IPS DF 6.9 (cell line): ENCODE measurements around the gene XCR1.

Experiments used
- DNase-seq: peaks from one replicate; pipeline ENCODE4 v3.0.0-alpha.2; 2013; ENCODE audit warnings: low read depth, low spot score
- H3K27ac ChIP-seq: one replicate; pipeline ENCODE4 v1.5.1; 2013; ENCODE audit warnings: low read length, control low read depth
- H3K27me3 ChIP-seq: 2 replicates; pipeline ENCODE4 v1.6.1; 2013; ENCODE audit warnings: mild to moderate bottlenecking, low read length; ENCODE audit not compliant: control insufficient read depth, insufficient read depth
- H3K36me3 ChIP-seq: 2 replicates; pipeline ENCODE4 v1.6.1; 2013; ENCODE audit warnings: low read length; ENCODE audit not compliant: control insufficient read depth, insufficient read depth
- H3K4me1 ChIP-seq: 2 replicates; pipeline ENCODE4 v1.6.1; 2013; ENCODE audit warnings: low read length; ENCODE audit not compliant: control insufficient read depth, insufficient read depth
- H3K4me3 ChIP-seq: 2 replicates; pipeline ENCODE4 v1.5.1; 2013; ENCODE audit warnings: mild to moderate bottlenecking, low read length
- H3K9me3 ChIP-seq: 2 replicates; pipeline ENCODE4 v1.6.1; 2013; ENCODE audit warnings: low read length, inconsistent platforms; ENCODE audit not compliant: control insufficient read depth, insufficient read depth
- WGBS: extraction: QIAGEN DNeasy Blood & Tissue Kit; methylation state at CpG from one replicate; pipeline ENCODE4 v1.1.7; 2013; ENCODE audit warnings: mixed read lengths, missing lambda C conversion rate; ENCODE audit not compliant: insufficient read length, insufficient coverage; 5-methylcytosine and 5-hydroxymethylcytosine counted together

Gene XCR1

DNA sequence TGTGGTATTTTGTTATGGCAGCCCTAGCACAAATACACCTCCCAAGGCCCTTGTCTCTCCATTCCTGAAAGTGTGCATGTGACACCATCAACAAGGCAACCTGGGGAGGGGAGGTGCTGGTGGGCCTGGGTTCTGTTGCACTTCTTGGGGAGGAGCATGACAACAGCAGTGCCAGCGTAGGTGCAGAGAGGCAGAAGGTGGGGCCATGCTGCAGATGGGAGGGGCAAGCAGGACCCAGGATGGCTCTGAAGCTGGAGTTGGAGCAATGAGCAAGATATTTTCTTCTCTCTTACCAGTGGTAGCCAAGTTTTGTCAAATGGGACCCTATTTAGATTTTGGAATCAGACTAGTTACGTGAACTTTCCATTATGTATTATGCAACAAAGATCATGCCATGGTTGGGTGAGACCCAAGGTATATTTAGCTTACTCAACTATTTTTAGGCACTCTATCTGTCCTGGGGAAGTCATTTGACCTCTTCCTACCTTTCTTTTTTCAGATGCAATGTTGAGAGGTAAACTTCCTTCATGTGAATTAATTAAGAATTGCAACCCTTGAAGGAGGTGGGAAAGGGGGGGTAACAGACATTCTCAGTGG is 35.1 kb downstream of the XCR1 start:
- Histone ChIP-seq H3K36me3 (no peaks in the 10 kb centered on the region), H3K27me3 (no peaks in the 10 kb centered on the region), H3K27ac (no peak overlapping the region), H3K4me1 (peaks cover 6% of the 10 kb centered on the region), H3K4me3 (no peak overlapping the region), H3K9me3 (no peaks in the 10 kb centered on the region)
- no CpG with 5 or more reads among the region's 2 CpGs for WGBS
- DNase-seq: no peak

DNA sequence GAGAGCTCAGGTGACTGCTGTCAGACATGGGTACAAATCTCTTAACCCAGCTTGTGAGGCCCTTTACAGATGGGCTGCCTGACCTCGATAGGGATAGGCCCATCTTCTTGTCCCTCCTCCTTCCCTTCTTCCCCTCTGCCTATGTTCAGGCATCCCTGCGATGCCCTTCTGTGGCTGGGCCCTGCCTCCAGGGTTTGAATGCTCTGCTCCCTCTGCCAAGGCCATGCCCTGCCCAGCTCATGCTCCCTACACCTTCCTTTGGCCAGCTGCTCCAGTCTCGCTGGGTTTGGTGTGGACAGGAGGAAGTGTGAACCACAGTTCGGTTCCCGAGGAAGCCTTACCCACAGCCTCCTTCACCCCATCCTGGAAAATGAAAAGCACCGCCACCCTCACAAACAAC is 35.9 kb downstream of the XCR1 start:
- no peak for DNase-seq
- no peaks in the 10 kb centered on the region for H3K27me3 ChIP-seq
- H3K9me3 ChIP-seq: no peaks in the 10 kb centered on the region
- H3K4me3 ChIP-seq: no peak overlapping the region
- H3K4me1 ChIP-seq: peaks cover 6% of the 10 kb centered on the region
- H3K27ac ChIP-seq: no peak overlapping the region
- H3K36me3 ChIP-seq: no peaks in the 10 kb centered on the region
- WGBS: no CpG with 5 or more reads among the region's 6 CpGs

DNA sequence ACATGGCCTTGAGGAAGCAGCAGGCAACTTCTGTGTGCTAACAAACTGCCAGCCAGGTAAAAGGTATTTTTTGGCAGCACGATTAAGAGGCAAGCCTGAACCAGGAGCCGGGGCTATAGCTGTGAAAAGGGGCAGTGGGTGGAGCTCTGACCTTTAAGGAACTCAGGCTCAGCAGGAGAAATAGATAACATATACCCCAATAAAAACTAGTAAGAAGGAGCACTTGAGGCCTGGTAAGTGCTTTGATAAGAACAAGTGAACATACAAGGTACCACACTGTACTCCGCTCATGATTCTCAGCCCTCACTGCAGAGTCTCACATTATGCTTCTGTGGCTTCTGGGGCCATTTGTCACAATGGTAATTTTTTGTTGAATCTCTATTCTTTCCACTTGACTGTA is 37.1 kb downstream of the XCR1 start:
- DNase-seq: no peak
- Histone ChIP-seq H3K27me3 (no peaks in the 10 kb centered on the region), H3K27ac (no peak overlapping the region), H3K36me3 (no peaks in the 10 kb centered on the region), H3K4me3 (no peak overlapping the region), H3K4me1 (peaks cover 6% of the 10 kb centered on the region), H3K9me3 (no peaks in the 10 kb centered on the region)
- WGBS: no CpG with 5 or more reads among the region's 3 CpGs

DNA sequence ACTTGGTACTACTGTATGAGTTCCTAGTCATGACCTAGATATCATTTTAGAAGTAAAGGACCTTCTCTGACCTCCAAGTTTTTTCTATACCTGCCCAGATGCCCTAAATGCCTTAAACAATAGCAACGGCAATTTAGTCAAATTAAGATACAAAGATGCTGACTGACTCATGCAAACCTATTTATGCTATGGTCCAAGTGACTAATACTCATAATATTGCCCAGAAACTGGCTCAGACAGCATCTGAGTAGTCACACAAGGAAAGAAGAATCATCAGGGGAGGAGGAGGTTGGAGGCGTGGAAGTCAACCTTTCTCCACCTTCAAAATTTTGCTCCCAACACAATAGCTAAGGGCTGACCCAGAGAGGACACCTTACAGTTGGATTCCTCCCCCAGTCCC is 38.5 kb downstream of the XCR1 start:
- WGBS: no CpG with 5 or more reads among the region's 2 CpGs
- Histone ChIP-seq H3K9me3 (no peaks in the 10 kb centered on the region), H3K36me3 (peaks cover 7% of the 10 kb centered on the region), H3K27me3 (no peaks in the 10 kb centered on the region), H3K4me3 (no peak overlapping the region), H3K4me1 (peaks cover 4% of the 10 kb centered on the region), H3K27ac (no peak overlapping the region)
- DNase-seq: no peak

DNA sequence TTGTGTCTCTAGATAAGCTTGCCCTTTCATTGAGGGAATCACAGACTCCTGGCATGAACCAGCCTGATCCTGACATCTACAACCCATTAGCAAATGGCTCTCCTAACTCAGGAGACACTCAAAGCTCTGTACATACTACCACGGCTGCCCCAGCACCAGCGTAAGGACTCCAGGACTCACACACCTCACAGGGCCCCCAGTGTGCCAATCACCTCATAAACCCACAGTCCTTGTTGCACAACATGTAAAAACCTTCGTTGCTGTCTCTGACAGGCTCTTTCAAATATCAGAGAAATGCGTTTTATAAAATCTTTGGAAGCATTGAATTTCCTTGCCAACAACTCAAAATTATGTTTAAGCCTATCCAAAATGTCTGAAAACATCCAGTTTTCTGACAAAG is 38.9 kb downstream of the XCR1 start:
- Histone ChIP-seq H3K4me1 (peaks cover 3% of the 10 kb centered on the region), H3K9me3 (no peaks in the 10 kb centered on the region), H3K27ac (no peak overlapping the region), H3K36me3 (peaks cover 7% of the 10 kb centered on the region), H3K4me3 (no peak overlapping the region), H3K27me3 (no peaks in the 10 kb centered on the region)
- no peak for DNase-seq
- WGBS: no CpG with 5 or more reads among the region's 4 CpGs

DNA sequence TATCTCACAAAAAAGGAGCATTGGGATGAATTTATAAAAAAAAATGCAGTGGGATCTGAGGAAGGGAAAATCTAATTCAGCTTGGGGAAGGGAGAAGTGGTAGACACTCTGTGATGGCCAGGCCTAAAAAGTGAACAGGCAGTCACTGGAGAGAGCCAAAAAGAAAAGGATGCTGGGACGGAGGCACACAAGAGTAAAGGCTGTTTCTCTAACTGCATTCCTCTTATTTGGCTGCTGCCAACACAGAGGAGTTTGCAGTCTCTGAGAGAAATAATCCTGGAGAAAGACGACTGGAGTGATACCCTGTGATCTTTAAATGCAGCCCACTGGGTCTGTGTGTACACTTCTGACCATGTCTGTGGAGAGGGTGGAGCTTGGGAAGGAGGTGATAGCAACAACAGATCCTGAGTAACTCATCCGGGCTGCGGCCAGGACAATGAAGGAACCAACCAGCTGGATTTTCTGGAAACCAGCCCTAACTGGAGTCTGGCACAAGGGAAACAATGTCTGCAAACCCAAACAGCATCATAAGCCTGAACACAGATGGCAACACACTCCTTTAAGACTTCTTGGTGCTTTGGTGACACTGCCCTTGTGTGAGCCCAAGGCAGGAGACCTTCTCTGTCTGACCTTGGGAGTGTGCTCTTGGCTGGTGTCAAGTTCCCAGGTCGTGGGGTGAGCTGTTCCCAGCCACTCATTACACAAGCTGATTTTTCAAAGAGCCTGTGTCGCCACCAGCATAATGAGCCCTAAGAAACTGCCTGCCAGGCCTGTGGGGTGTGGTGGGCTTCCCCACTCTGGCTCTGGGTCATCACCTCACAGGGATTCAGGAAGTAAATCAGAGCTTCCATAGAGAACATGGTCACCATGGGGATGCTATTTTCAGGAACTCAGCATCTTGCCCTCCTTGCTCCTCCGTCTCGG is 39.7 kb downstream of the XCR1 start:
- Histone ChIP-seq H3K27ac (no peak overlapping the region), H3K4me3 (no peak overlapping the region), H3K4me1 (peaks cover 3% of the 10 kb centered on the region), H3K27me3 (no peaks in the 10 kb centered on the region), H3K9me3 (no peaks in the 10 kb centered on the region), H3K36me3 (peaks cover 11% of the 10 kb centered on the region)
- WGBS: no CpG with 5 or more reads among the region's 8 CpGs
- no peak for DNase-seq

DNA sequence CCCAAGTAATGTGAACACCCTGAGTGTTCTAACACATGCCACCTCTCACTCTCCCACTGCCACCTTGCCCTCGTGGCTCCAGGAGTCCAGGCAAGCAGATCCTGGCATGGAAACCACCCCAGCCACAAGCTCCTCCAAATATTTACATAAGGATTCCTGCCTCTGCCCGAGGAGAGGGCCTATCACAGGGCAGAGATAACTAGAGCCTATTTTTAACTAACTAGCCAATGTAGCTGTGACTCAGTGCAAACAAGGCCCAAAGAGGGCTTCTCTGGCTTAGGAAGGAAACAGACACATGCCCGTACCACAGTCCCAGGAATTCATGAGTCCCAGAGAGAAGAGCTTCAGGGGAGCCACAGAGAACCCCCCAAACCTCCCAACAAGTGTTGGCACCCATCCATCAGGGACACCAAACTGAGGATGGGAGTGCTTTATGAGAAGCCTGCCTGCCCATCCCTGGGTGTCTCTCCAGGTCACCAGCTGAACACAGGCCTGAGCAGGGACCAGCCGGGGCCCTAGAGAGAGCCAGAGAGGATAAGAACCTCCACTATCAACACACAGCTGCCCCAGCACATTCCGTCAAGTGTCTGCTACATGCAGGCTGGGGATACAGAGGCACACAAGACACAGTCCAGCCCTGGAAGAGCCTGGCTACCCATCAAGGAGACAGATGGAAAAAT is 40.8 kb downstream of the XCR1 start:
- Histone ChIP-seq H3K27me3 (no peaks in the 10 kb centered on the region), H3K4me3 (no peak overlapping the region), H3K27ac (no peak overlapping the region), H3K9me3 (no peaks in the 10 kb centered on the region), H3K36me3 (peaks cover 13% of the 10 kb centered on the region), H3K4me1 (peaks cover 3% of the 10 kb centered on the region; the same call in 1 of the 2 replicates)
- DNase-seq: no peak
- no CpG with 5 or more reads among the region's 5 CpGs for WGBS

DNA sequence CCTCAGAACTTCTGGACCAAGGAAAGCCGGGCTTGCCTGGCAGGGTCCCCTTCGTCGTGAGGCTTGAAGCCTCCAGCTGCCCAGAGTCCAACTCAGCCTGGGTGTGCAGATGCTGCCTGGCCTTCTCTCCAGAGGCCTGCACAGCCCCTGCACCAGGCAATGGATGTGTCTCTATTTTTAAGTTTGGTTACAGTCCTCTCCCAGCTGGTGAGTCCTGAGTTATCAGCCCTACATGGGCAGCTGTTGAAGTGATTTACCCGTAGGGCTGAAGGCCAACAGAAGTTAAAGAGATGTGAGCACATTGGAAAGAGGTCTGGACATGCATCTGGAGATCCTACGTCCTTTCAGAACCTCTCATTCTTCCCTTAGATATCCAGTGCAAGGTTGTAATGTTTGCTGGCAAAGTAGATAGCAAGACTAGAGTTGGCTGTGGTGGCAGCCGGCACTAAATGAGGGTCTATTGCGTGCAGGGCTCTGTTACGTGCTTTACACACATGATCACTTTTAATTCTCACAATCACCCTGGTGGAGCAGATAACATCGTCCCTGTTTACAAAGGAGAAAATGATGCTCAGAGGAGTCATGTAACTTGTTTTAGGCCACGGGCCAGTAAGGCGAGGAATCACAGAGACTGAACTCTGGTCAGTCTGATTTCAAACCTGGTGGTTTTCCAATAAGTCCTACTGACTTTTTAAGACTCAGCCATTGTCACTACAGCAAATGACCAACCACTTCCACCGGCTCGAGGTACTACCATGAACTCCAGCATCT is 41.6 kb downstream of the XCR1 start:
- H3K36me3 ChIP-seq: peaks cover 13% of the 10 kb centered on the region
- WGBS: no CpG with 5 or more reads among the region's 13 CpGs

DNA sequence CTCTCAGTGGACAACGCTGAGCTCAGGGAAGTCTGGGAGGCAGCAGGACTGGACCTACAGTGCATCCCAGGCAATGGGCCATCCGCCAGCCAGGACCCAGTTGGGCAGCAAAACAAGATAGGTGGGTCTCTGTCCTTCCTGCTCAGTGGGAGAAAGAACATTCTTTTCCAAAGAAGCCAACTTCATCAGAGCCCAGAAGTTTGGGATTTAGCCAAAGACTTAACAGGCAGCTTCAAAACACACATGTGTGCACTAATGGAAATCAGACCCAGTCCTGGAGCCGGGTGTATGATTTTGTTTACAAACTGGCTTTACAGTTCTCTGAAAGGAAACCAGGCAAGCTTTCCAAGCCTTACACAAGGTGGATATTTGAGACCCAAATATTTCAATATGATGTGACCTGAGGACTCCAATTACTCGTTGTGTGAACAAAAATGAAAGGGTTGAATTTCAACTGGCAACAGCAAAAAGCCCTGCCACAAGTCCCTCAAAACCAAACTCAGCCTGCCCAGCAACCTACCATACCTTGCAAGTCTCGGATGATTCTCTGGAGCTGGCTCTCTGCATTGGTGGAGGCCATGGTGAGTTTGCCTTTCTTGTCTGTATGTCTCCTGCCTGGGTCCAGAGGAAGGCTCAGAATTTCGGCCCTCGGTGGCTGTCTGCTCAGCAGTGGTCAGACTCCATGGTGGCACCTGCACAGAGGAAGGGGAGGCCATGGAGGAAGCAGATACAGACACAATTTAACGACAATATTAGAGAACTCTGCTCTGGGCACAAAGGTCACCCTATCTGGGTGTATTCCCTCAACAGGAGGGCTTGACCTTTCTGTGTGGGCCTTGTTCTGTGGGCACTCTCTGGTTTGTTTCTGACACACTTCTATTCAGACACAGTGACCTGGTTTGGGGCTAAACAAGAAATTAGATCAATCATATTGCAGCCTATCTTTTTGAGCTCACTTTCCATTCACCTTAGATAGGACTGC is 42.7 kb downstream of the XCR1 start:
- 0 out of 2 replicates have a peak, but pooled peaks cover 3% of the 10 kb centered on the region for H3K4me1 ChIP-seq
- no peak overlapping the region for H3K27ac ChIP-seq
- H3K36me3 ChIP-seq: peaks cover 14% of the 10 kb centered on the region
- H3K27me3 ChIP-seq: no peaks in the 10 kb centered on the region
- no peak for DNase-seq
- no CpG with 5 or more reads among the region's 8 CpGs for WGBS
- H3K9me3 ChIP-seq: no peaks in the 10 kb centered on the region
- no peak overlapping the region for H3K4me3 ChIP-seq

More for the DNA sequence above, 41.6 kb downstream of the XCR1 start:
- DNase-seq: no peak
- Histone ChIP-seq H3K4me3 (no peak overlapping the region), H3K4me1 (0 out of 2 replicates have a peak, but pooled peaks cover 3% of the 10 kb centered on the region), H3K9me3 (no peaks in the 10 kb centered on the region), H3K27ac (no peak overlapping the region), H3K27me3 (no peaks in the 10 kb centered on the region)
